GM12875 (cell line): ENCODE measurements around the gene CYTH1.

Source experiments
- H3K4me3 ChIP-seq: one replicate; pipeline ENCODE4 v1.5.1; 2011; ENCODE audit warnings: low read depth, low read length, control low read depth
- TF ChIP-seq, protein P1 (sequence below): IDR thresholded peaks from 2 replicates; pipeline ENCODE4 v1.5.1; 2011; ENCODE audit warnings: low read depth, mild to moderate bottlenecking, control low read depth, inconsistent platforms, low read length, moderate library complexity, borderline replicate concordance; ENCODE audit not compliant: insufficient read depth

CYTH1 gene

DNA sequence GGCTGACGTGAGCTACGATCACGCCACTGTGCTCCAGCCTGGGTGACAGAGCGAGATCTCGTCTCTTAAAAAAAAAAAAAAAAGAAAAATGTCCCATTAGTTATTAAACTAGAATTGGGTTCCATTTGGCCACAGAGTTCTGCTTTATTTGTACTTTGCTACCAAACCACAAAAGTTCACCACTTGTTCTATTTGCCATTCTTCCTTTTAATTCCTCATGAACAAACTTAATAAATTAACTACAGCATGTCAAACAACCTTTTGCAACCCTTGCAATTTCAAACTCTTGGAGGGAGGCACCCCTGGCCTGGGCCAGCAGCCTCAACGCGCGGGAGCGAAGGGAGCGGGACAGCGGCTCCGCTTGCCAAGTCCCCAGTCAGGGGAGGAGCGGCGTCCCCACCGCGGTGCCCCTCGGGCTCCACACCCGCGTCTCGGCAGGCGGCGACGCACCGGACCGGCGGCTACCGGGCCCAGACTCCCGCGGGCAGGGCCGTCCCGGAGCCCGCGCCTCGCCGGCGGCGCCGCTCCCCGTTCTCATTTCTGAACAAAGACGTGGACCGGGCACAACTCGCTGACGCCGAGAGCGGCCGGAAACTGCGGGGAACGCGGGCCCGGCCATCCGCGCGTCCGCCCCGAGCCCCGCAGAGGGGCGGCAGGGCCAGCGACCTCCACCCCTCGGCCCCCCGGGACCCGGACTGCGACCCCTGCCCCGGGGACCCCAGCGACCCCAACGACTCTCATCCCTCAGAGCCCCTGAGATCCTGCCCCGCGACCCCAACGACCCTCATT lies 775 bp downstream of the CYTH1 start:
- TF ChIP-seq, protein P1, sequence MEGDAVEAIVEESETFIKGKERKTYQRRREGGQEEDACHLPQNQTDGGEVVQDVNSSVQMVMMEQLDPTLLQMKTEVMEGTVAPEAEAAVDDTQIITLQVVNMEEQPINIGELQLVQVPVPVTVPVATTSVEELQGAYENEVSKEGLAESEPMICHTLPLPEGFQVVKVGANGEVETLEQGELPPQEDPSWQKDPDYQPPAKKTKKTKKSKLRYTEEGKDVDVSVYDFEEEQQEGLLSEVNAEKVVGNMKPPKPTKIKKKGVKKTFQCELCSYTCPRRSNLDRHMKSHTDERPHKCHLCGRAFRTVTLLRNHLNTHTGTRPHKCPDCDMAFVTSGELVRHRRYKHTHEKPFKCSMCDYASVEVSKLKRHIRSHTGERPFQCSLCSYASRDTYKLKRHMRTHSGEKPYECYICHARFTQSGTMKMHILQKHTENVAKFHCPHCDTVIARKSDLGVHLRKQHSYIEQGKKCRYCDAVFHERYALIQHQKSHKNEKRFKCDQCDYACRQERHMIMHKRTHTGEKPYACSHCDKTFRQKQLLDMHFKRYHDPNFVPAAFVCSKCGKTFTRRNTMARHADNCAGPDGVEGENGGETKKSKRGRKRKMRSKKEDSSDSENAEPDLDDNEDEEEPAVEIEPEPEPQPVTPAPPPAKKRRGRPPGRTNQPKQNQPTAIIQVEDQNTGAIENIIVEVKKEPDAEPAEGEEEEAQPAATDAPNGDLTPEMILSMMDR, result no peak

DNA sequence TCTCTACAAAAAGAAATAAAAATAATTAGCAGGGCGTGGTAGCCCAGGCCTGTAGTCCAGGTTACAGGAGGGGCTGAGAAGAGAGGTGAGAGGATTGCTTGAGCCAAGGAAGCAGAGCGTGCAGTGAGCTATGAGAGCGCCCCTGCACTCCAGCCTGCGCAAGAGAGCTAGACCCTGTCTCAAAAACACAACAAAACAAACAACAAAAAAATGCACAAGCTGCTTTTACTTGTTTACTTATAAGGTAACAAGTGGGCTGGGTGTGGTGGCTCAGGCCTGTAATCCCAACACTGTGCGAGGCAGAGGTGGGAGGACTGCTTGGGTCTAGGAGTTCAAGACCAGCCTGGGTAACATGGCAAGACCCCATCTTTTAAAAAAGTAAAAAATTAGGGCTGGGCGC lies 1.7 kb downstream of the CYTH1 start:
- peak overlapping the region; percentile 88 for H3K4me3 ChIP-seq
- TF ChIP-seq, protein P1, result no peak

More for the DNA sequence above, 775 bp downstream of the CYTH1 start:
- peak overlapping the region; percentile 88 for H3K4me3 ChIP-seq

DNA sequence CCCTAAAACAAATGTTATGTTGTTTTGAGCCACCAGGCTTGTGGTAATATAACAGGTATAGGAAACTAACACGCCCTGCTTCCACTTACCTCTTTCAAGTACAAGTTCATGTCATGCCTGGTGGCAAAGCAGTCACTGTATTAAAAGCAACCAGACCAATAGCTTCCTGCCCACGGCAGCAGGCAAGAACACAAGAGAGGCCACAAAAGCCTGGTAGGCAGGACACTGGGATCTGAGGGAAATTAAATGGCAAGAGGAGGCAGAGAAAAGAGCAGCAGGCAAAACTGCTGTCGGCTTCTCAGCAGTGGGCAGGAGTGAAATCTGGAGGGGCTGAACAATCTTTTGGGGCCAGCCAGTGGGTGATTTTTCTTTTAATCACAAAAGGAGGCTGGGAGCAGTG lies 2.2 kb downstream of the CYTH1 start:
- TF ChIP-seq, protein P1, result no peak
- H3K4me3 ChIP-seq, result peak overlapping the region; percentile 88

DNA sequence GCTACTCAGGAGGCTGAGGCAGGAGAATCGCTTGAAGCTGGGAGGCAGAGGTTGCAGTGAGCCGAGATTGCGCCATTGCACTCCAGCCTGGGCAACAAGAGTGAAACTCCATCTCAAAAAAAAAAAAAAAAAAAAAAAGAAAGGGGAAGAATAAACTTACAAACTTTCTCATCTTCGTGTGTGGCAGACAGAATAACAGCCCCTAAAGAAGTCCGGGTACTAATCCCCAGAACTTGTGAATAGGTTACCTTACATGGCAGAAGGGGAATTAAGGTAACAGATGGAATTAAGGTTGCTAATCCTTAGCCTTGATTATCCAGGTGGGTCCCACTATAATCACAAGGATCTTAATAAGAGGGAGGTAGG lies 2.8 kb downstream of the CYTH1 start:
- peak overlapping the region; percentile 88 for H3K4me3 ChIP-seq

DNA sequence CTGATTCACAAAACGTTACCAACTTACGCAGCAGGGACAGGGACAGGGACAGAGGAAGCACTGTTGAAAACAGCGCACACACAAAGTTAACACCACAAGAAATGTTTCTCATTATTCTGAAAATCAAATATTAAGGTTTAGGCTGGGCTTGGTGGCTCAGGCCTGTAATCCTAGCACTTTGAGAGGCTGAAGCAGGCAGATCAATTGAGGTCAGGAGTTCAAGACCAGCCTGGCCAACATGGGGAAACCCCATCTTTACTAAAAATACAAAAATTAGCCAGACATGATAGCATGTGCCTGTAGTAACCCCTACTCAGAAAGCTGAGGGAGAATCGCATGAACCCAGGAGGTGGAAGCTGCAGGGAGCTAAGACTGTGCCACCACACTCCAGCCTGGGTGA lies 4.2 kb downstream of the CYTH1 start:
- TF ChIP-seq, protein P1, result no peak
- H3K4me3 ChIP-seq, result no peak overlapping the region

DNA sequence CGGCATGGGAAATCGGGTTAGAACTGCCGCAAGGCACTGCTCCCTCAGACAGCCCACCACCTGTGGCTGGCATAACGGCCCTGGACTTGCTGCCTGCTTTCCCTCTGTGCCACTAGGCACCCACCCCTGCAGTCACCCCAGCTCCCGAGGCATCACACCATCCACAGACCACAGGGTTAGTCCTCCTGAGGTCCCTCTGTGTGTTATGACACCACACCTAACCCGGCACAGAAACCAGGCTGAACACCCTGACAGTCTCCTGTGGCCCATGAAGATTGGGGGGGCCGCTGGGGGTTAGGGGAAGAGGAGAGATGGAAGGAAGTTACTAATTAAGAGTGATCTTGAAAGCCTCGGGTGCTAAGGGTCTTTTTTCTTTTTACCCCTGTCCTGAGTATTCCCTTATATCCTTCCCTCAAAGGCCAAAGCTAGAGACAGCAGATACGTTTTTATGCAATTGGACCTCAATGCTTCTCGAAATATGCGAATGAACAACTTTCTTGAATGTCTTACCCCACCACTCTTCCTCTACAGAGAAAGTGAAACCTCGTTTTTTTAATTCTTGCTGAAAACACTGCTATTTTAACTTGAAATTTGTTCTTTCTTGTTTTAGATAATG lies 7.0 kb downstream of the CYTH1 start:
- peak overlapping the region; percentile 43 for H3K4me3 ChIP-seq
- TF ChIP-seq, protein P1, result no peak

DNA sequence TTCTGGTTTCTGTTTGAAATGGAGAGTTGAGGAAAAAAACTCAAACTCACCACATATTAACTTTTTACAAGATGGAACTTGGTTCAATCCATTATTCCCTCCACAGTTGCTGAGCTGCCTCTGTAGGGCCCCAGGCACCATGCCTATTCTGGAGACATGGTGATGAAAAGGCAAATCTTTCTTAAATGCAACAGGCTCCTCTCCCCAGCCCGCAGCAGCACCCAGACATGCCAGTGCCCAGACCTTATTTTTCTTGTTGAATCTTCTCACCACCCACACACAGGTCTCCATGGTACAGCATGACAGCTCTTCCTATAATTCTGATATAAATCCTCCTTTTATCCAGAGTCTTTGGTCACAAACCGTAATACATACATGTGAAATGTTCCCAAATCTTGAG lies 7.6 kb downstream of the CYTH1 start:
- peak overlapping the region; percentile 43 for H3K4me3 ChIP-seq
- TF ChIP-seq, protein P1, result no peak
